Fibroblast of lung (primary cell): ENCODE results near the gene ZNF681.

ENCODE experiments used
- EZH2 ChIP-seq: IDR thresholded peaks from 2 replicates; pipeline ENCODE4 v1.5.1; 2012; ENCODE audit warnings: low read length, control low read depth, mild to moderate bottlenecking; ENCODE audit errors: missing control alignments
- TF ChIP-seq, protein P1 (sequence below), 2 donors: IDR thresholded peaks in 1 of 2; conservative IDR thresholded peaks in 1 of 2; 1 replicate in 1 of 2; 2 replicates in 1 of 2; pipeline ENCODE4 v1.5.1; 2011 to 2012; ENCODE audit warnings: low read length in 2 of 2, control low read depth in 1 of 2, inconsistent platforms in 1 of 2, low read depth in 1 of 2, mild to moderate bottlenecking in 1 of 2

- TF ChIP-seq, protein P1, sequence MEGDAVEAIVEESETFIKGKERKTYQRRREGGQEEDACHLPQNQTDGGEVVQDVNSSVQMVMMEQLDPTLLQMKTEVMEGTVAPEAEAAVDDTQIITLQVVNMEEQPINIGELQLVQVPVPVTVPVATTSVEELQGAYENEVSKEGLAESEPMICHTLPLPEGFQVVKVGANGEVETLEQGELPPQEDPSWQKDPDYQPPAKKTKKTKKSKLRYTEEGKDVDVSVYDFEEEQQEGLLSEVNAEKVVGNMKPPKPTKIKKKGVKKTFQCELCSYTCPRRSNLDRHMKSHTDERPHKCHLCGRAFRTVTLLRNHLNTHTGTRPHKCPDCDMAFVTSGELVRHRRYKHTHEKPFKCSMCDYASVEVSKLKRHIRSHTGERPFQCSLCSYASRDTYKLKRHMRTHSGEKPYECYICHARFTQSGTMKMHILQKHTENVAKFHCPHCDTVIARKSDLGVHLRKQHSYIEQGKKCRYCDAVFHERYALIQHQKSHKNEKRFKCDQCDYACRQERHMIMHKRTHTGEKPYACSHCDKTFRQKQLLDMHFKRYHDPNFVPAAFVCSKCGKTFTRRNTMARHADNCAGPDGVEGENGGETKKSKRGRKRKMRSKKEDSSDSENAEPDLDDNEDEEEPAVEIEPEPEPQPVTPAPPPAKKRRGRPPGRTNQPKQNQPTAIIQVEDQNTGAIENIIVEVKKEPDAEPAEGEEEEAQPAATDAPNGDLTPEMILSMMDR (conservative IDR thresholded peaks at IDR 0.05 in 1 of 2, IDR thresholded peaks at IDR 0.05 in 1 of 2; ENCODE audit: low read depth in 1 of 2, low read length in 2 of 2) = no peak
- TF ChIP-seq EZH2 = no peak
Observed at GRCh38 chr19:23778566-23778965, 19.9 kb upstream of the ZNF681 start.
